OCI-LY1 (cell line): ENCODE results near the gene OR1I1.

ENCODE experiments used
- H2AFZ ChIP-seq: fragments of 200-600 bp; sonication (generic), shearing (Covaris generic); 2 replicates; pipeline ENCODE4 v1.6.0; 2014; ENCODE audit warnings: antibody characterized with exemption, mild to moderate bottlenecking, low read length
- H3F3A ChIP-seq: fragments of 200-600 bp; sonication (generic), shearing (Covaris generic); 2 replicates; pipeline ENCODE4 v1.6.0; 2014; ENCODE audit warnings: mild to moderate bottlenecking, antibody characterized with exemption, low read length, moderate library complexity; ENCODE audit not compliant: insufficient read depth
- H3K27ac ChIP-seq: fragments of 200-600 bp; sonication (generic); 2 replicates; pipeline ENCODE4 v1.5.1; 2014; ENCODE audit warnings: low read length, mixed run types, mild to moderate bottlenecking, low read depth; ENCODE audit not compliant: poor library complexity, severe bottlenecking
- H3K27me3 ChIP-seq: fragments of 200-600 bp; sonication (generic); 2 replicates; pipeline ENCODE4 v1.6.0; 2014; ENCODE audit warnings: antibody characterized with exemption, mild to moderate bottlenecking, low read length, moderate library complexity; ENCODE audit not compliant: insufficient read depth
- H3K36me3 ChIP-seq: fragments of 200-600 bp; sonication (generic); 2 replicates; pipeline ENCODE4 v1.6.1; 2014; ENCODE audit warnings: mild to moderate bottlenecking, antibody characterized with exemption, low read length, moderate library complexity, mixed read lengths; ENCODE audit not compliant: insufficient read depth
- H3K4me1 ChIP-seq: fragments of 200-600 bp; sonication (generic); 2 replicates; pipeline ENCODE4 v1.5.1; 2014; ENCODE audit warnings: mild to moderate bottlenecking, low read length, moderate library complexity; ENCODE audit not compliant: insufficient read depth, severe bottlenecking
- H3K4me2 ChIP-seq: fragments of 200-600 bp; sonication (generic), shearing (Covaris generic); 2 replicates; pipeline ENCODE4 v1.6.1; 2014; ENCODE audit warnings: low read length
- H3K4me3 ChIP-seq: fragments of 200-600 bp; sonication (generic); 2 replicates; pipeline ENCODE4 v1.5.1; 2014; ENCODE audit warnings: low read length, low read depth, mild to moderate bottlenecking, mixed read lengths; ENCODE audit not compliant: poor library complexity, severe bottlenecking
- H3K79me2 ChIP-seq: fragments of 200-600 bp; shearing (Covaris generic); 2 replicates; pipeline ENCODE4 v1.6.1; 2016; ENCODE audit warnings: mixed run types, low read length, mixed read lengths; ENCODE audit not compliant: insufficient read depth
- H3K9ac ChIP-seq: fragments of 200-600 bp; sonication (generic), shearing (Covaris generic); 2 replicates; pipeline ENCODE4 v1.6.1; 2014; ENCODE audit warnings: mild to moderate bottlenecking, low read length, mixed read lengths
- H3K9me2 ChIP-seq: fragments of 200-600 bp; sonication (generic), shearing (Covaris generic); 2 replicates; pipeline ENCODE4 v1.6.1; 2014; ENCODE audit warnings: low read depth, mild to moderate bottlenecking, low read length, mixed read lengths
- H3K9me3 ChIP-seq: fragments of 200-600 bp; shearing (Covaris generic); 2 replicates; pipeline ENCODE4 v1.6.1; 2014; ENCODE audit warnings: low read length, mixed read lengths
- H4K20me1 ChIP-seq: fragments of 200-600 bp; sonication (generic), shearing (Covaris generic); 2 replicates; pipeline ENCODE4 v1.6.0; 2016; ENCODE audit warnings: mild to moderate bottlenecking, low read length; ENCODE audit not compliant: insufficient read depth
- CTCF ChIP-seq: fragments of 200-600 bp; sonication (generic), shearing (Covaris generic); IDR thresholded peaks from 2 replicates; pipeline ENCODE4 v1.5.1; 2017; ENCODE audit warnings: mild to moderate bottlenecking, antibody characterized with exemption, low read length, moderate library complexity, mixed read lengths
- EZH2 ChIP-seq: fragments of 200-600 bp; sonication (generic), shearing (Covaris generic); IDR thresholded peaks from 2 replicates; pipeline ENCODE4 v1.8.0; 2017; ENCODE audit warnings: borderline replicate concordance, mixed run types, mild to moderate bottlenecking, antibody characterized with exemption, low read length, moderate library complexity, mixed read lengths

OR1I1 gene

GRCh38 chr19:15114153-15114540 is 32.1 kb downstream of the OR1I1 start:
- Histone ChIP-seq H3K36me3 (peaks cover 44% of the 10 kb centered on the region), H3K4me2 (no peak overlapping the region), H3K79me2 (no peaks in the 10 kb centered on the region), H4K20me1 (no peaks in the 10 kb centered on the region), H3K27ac (no peak overlapping the region), H2AFZ (no peak overlapping the region), H3K9ac (no peak overlapping the region), H3K27me3 (no peaks in the 10 kb centered on the region), H3K4me1 (no peaks in the 10 kb centered on the region), H3K4me3 (no peak overlapping the region), H3K9me2 (no peaks in the 10 kb centered on the region), H3F3A (no peaks in the 10 kb centered on the region), H3K9me3 (no peaks in the 10 kb centered on the region)
- TF ChIP-seq CTCF (no peak), EZH2 (no peak)

- Histone ChIP-seq H3K27me3 (no peaks in the 10 kb centered on the region), H3K79me2 (no peaks in the 10 kb centered on the region), H2AFZ (no peak overlapping the region), H3K9me2 (no peaks in the 10 kb centered on the region), H3K36me3 (peaks cover 49% of the 10 kb centered on the region), H3K9ac (no peak overlapping the region), H3K4me1 (no peaks in the 10 kb centered on the region), H3K27ac (no peak overlapping the region), H3K9me3 (no peaks in the 10 kb centered on the region), H4K20me1 (no peaks in the 10 kb centered on the region), H3K4me3 (no peak overlapping the region), H3K4me2 (no peak overlapping the region), H3F3A (no peaks in the 10 kb centered on the region)
- TF ChIP-seq EZH2 (no peak), CTCF (no peak)
These were observed 33.1 kb downstream of the OR1I1 start for GRCh38 chr19:15115080-15115479.

- H3K27me3 ChIP-seq, result no peaks in the 10 kb centered on the region
- no peaks in the 10 kb centered on the region for H4K20me1 ChIP-seq
- H3K9ac ChIP-seq, result no peak overlapping the region
- H3K9me2 ChIP-seq, result no peaks in the 10 kb centered on the region
- no peaks in the 10 kb centered on the region for H3F3A ChIP-seq
- no peak overlapping the region for H3K27ac ChIP-seq
- no peaks in the 10 kb centered on the region for H3K4me1 ChIP-seq
- TF ChIP-seq EZH2 (no peak), CTCF (no peak)
- no peak overlapping the region for H3K4me3 ChIP-seq
- H3K79me2 ChIP-seq, result no peaks in the 10 kb centered on the region
- peaks cover 56% of the 10 kb centered on the region for H3K36me3 ChIP-seq
- H3K4me2 ChIP-seq, result no peak overlapping the region
- no peak overlapping the region for H2AFZ ChIP-seq
- no peaks in the 10 kb centered on the region for H3K9me3 ChIP-seq
These were observed 34.0 kb downstream of the OR1I1 start for GRCh38 chr19:15115762-15116615.
